GM23338 (cell line): ENCODE data around the gene TMEM50A. TPM values are rescaled to one million over a fixed set of nuclear protein-coding genes. Genes with fewer than 3 reads are reported as not detected.
"Not testable (repeated sequence)": the region's sequence is repeated elsewhere in the genome, so short reads cannot be mapped to it uniquely, and the experiment has no call there.

Source experiments
- ATAC-seq: fragments of 200-7000 bp; cut with Tn5 transposase; 3 replicates; pipeline ENCODE4 v1.9.1; 2020
- DNase-seq: peaks from one replicate; pipeline ENCODE4 v3.0.0-alpha.2; 2015; ENCODE audit warnings: low spot score
- H2AFZ ChIP-seq: fragments of 200-600 bp; sonication (generic); 2 replicates; pipeline ENCODE4 v1.8.0; 2016; ENCODE audit warnings: antibody characterized with exemption, mild to moderate bottlenecking, moderate library complexity
- H3F3A ChIP-seq: fragments of 200-600 bp; sonication (generic); replicated peaks from 2 replicates; pipeline ENCODE4 v1.8.0; 2017; ENCODE audit warnings: antibody characterized with exemption, mixed run types, low read depth
- H3K27ac ChIP-seq: fragments of 200-600 bp; sonication (generic); 2 replicates; pipeline ENCODE4 v1.6.1; 2016; ENCODE audit warnings: low read depth
- H3K27me3 ChIP-seq: fragments of 200-600 bp; sonication (generic); 2 replicates; pipeline ENCODE4 v1.8.0; 2016; ENCODE audit warnings: mild to moderate bottlenecking, mixed run types, moderate library complexity; ENCODE audit not compliant: insufficient read depth
- H3K36me3 ChIP-seq: fragments of 200-600 bp; sonication (generic); 2 replicates; pipeline ENCODE4 v1.8.0; 2016; ENCODE audit warnings: mild to moderate bottlenecking; ENCODE audit not compliant: insufficient read depth
- H3K4me1 ChIP-seq: fragments of 200-600 bp; sonication (generic); 2 replicates; pipeline ENCODE4 v1.8.0; 2016; ENCODE audit warnings: mild to moderate bottlenecking, moderate library complexity; ENCODE audit not compliant: insufficient read depth
- H3K4me2 ChIP-seq: fragments of 200-600 bp; sonication (generic); 2 replicates; pipeline ENCODE4 v1.7.1; 2017; ENCODE audit warnings: mixed run types
- H3K4me3 ChIP-seq: fragments of 200-600 bp; sonication (generic); 2 replicates; pipeline ENCODE4 v1.6.1; 2016; ENCODE audit warnings: mixed run types
- H3K79me2 ChIP-seq: fragments of 200-600 bp; sonication (generic); replicated peaks from 2 replicates; pipeline ENCODE4 v1.8.0; 2017; ENCODE audit warnings: mild to moderate bottlenecking; ENCODE audit not compliant: insufficient read depth
- H3K9me2 ChIP-seq: fragments of 200-600 bp; sonication (generic); 2 replicates; pipeline ENCODE4 v1.8.0; 2017; ENCODE audit not compliant: insufficient read depth
- H4K20me1 ChIP-seq: fragments of 200-600 bp; sonication (generic); replicated peaks from 2 replicates; pipeline ENCODE4 v1.8.0; 2017; ENCODE audit warnings: mild to moderate bottlenecking; ENCODE audit not compliant: insufficient read depth
- H3K27ac Mint-ChIP-seq: 2 replicates; pipeline ENCODE4 v1.8.0; 2020; ENCODE audit warnings: inconsistent platforms, mild to moderate bottlenecking, moderate library complexity, mixed read lengths
- H3K27me3 Mint-ChIP-seq: 3 replicates; pipeline ENCODE4 v1.8.0; 2022; ENCODE audit warnings: low read depth, mild to moderate bottlenecking, moderate library complexity, mixed read lengths, inconsistent platforms; ENCODE audit not compliant: insufficient read depth, poor library complexity
- H3K36me3 Mint-ChIP-seq: 3 replicates; pipeline ENCODE4 v1.8.0; 2021; ENCODE audit warnings: low read depth, mild to moderate bottlenecking, inconsistent platforms, moderate library complexity, mixed read lengths
- H3K4me1 Mint-ChIP-seq: 3 replicates; pipeline ENCODE4 v1.8.0; 2020; ENCODE audit warnings: mild to moderate bottlenecking, inconsistent platforms, mixed read lengths
- H3K4me3 Mint-ChIP-seq: 3 replicates; pipeline ENCODE4 v1.8.0; 2021; ENCODE audit warnings: moderate library complexity, mild to moderate bottlenecking, inconsistent platforms, mixed read lengths
- H3K9me3 Mint-ChIP-seq: 3 replicates; pipeline ENCODE4 v1.8.0; 2020; ENCODE audit warnings: moderate library complexity, mild to moderate bottlenecking, inconsistent platforms, mixed read lengths
- polyA plus RNA-seq: library from polyadenylated mRNA; unstranded; fragments of >200 nt; fragmentation: Nextera tagmentation; extraction: Ambion mirVana; gene quantifications from 2 replicates; pipeline ENCODE4 v1.2.1, GENCODE V29; 2016
- total RNA-seq: library from RNA; depleted of rRNA; stranded (reverse); fragments of >200 nt; shearing (Covaris generic); gene quantifications from 2 replicates; pipeline ENCODE4 v1.2.3, GENCODE V29; 2014
- TF ChIP-seq, protein P1 (sequence below), 2 experiments: fragments of 200-600 bp in 1 of 2; sonication (generic) in 1 of 2; conservative IDR thresholded peaks; 2 replicates each; pipeline versions ENCODE4 v1.5.1 to v1.6.1; 2016 to 2017; ENCODE audit warnings: antibody characterized with exemption in 2 of 2, low read depth in 2 of 2, mild to moderate bottlenecking in 2 of 2, moderate library complexity in 1 of 2

Gene TMEM50A
- total and polyA plus RNA-seq, 2 experiments from 2014 or later = 71.4 to 181 TPM

DNA sequence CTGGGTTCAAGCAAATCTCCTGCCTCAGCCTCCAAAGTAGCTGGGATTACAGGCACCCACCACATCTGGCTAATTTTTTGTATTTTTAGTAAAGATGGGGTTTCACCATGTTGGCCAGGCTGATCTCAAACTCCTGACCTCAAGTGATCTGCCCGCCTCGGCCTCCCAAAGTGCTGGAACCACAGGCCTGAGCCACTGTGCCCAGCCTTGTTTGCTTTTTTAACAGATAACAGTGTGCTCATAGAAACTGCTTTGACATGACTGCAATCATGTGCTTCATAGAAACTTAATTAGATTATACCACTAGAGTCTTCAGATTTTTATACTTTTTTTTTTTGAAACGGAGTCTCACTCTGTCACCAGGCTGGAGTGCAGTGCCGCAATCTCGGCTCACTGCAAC is 8.8 kb upstream of the TMEM50A start:
- H3K4me1 ChIP-seq, H3F3A ChIP-seq, H3K36me3 Mint-ChIP-seq, H3K27ac ChIP-seq, ATAC-seq, H3K4me3 Mint-ChIP-seq, H3K9me2 ChIP-seq, H2AFZ ChIP-seq, H3K4me2 ChIP-seq, H4K20me1 ChIP-seq, H3K27me3 Mint-ChIP-seq, H3K27ac Mint-ChIP-seq, H3K79me2 ChIP-seq, H3K4me3 ChIP-seq, DNase-seq, H3K9me3 Mint-ChIP-seq, H3K4me1 Mint-ChIP-seq, H3K27me3 ChIP-seq, H3K36me3 ChIP-seq: not testable (repeated sequence)

DNA sequence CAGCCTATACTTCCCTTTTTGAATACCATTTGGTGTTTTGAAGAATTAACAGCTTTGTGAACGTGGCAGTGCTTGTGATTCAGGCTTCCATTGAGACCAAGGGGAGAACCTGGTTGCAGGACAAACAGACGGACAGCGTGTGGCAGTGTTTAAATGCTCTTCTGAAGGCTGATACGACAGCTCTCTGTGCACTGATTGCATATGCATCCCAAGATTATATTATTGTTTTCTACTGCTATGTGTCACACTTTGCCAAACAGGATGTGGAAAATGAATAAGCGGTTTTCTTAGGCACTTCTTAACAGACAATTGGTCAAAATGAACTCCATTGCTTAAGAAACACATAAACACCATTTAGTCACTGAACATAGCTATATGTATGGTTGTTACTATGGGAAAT is 8.2 kb upstream of the TMEM50A start:
- ATAC-seq, H3K4me1 Mint-ChIP-seq, H3K9me2 ChIP-seq, H3K27ac ChIP-seq, H3K27me3 ChIP-seq, H3K4me1 ChIP-seq, H3K4me3 Mint-ChIP-seq, H3K27me3 Mint-ChIP-seq, H3K36me3 ChIP-seq, H3K36me3 Mint-ChIP-seq, H4K20me1 ChIP-seq, DNase-seq, H3K9me3 Mint-ChIP-seq, H3F3A ChIP-seq, H3K4me3 ChIP-seq, H3K4me2 ChIP-seq, H2AFZ ChIP-seq, H3K27ac Mint-ChIP-seq, H3K79me2 ChIP-seq: not testable (repeated sequence)
- TF ChIP-seq, protein P1, sequence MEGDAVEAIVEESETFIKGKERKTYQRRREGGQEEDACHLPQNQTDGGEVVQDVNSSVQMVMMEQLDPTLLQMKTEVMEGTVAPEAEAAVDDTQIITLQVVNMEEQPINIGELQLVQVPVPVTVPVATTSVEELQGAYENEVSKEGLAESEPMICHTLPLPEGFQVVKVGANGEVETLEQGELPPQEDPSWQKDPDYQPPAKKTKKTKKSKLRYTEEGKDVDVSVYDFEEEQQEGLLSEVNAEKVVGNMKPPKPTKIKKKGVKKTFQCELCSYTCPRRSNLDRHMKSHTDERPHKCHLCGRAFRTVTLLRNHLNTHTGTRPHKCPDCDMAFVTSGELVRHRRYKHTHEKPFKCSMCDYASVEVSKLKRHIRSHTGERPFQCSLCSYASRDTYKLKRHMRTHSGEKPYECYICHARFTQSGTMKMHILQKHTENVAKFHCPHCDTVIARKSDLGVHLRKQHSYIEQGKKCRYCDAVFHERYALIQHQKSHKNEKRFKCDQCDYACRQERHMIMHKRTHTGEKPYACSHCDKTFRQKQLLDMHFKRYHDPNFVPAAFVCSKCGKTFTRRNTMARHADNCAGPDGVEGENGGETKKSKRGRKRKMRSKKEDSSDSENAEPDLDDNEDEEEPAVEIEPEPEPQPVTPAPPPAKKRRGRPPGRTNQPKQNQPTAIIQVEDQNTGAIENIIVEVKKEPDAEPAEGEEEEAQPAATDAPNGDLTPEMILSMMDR (conservative IDR thresholded peaks at IDR 0.05; ENCODE audit: low read depth in 2 of 2) = peak in 1 of 2 experiments; percentile 15; a peak in 1 of 4 replicates

DNA sequence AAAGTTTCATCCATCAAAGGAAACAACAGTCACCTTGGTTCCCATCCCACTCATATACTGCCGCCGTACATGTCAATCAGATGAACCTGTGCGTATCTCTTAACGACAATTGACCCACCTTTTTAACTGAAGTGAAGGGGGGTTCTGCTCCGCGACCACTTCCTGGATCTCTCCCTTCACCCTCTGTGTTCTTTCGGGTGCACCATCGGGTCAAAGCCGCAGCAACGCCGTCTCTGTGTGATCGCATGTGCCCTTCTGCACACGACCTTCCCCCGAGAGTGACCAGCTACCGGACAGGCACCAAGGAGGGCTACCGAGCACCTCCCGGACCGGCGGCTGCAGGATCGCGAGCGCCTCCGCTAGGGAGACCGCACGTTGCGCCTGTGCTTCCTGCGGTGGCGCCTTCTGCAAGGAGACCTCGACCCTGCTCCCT is 1.2 kb upstream of the TMEM50A start:
- peak; percentile 4 for DNase-seq
- not testable (repeated sequence) for H3K27ac Mint-ChIP-seq, H3K36me3 Mint-ChIP-seq, H3K27me3 Mint-ChIP-seq, H3K9me3 Mint-ChIP-seq, H2AFZ ChIP-seq, H4K20me1 ChIP-seq, H3K36me3 ChIP-seq, H3K27ac ChIP-seq, H3K9me2 ChIP-seq, H3K4me1 ChIP-seq, H3K27me3 ChIP-seq, H3F3A ChIP-seq
- Histone ChIP-seq H3K4me3 (peak overlapping the region; percentile 77), H3K79me2 (peaks cover 40% of the 10 kb centered on the region), H3K4me2 (peak overlapping the region; percentile 74)
- peak; percentile 50 for ATAC-seq
- TF ChIP-seq, protein P1 (conservative IDR thresholded peaks at IDR 0.05; ENCODE audit: low read depth in 2 of 2) = peak in 1 of 2 experiments; percentile 23; a peak in 2 of 4 replicates
- H3K4me3 Mint-ChIP-seq = peak overlapping the region; percentile 94
- peaks cover 19% of the 10 kb centered on the region for H3K4me1 Mint-ChIP-seq
